Activated naive CD4-positive, alpha-beta T cell treated with anti-CD3 and anti-CD28 coated beads, Interleukin-2, amount 10 ng/mL, durations not matched to agents 7 days and 5 days (primary cell): ENCODE measurements around the gene TOPBP1.

Experiments
- CTCF ChIA-PET: fragments of 350-600 bp; sonication (Branson Sonifier 250); formaldehyde crosslinking; loops from one replicate; lab custom pipeline; 2021; ENCODE audit warnings: antibody characterized with exemption; lab: Charles Lee
- DNase-seq: peaks from one replicate; pipeline ENCODE4 v3.0.0-alpha.2; 2020
- H3K27ac Mint-ChIP-seq: one replicate; pipeline ENCODE4 v1.8.0; 2021; ENCODE audit warnings: mild to moderate bottlenecking, moderate library complexity, mixed read lengths
- H3K27me3 Mint-ChIP-seq: one replicate; pipeline ENCODE4 v1.8.0; 2021; ENCODE audit warnings: mild to moderate bottlenecking, mixed read lengths
- H3K36me3 Mint-ChIP-seq: one replicate; pipeline ENCODE4 v1.8.0; 2021; ENCODE audit warnings: mixed read lengths
- H3K4me1 Mint-ChIP-seq: one replicate; pipeline ENCODE4 v1.8.0; 2021; ENCODE audit warnings: mixed read lengths
- H3K4me3 Mint-ChIP-seq: one replicate; pipeline ENCODE4 v1.8.0; 2021; ENCODE audit warnings: mild to moderate bottlenecking, moderate library complexity, mixed read lengths
- H3K9me3 Mint-ChIP-seq: one replicate; pipeline ENCODE4 v1.8.0; 2021; ENCODE audit warnings: mixed read lengths

Gene TOPBP1

DNA sequence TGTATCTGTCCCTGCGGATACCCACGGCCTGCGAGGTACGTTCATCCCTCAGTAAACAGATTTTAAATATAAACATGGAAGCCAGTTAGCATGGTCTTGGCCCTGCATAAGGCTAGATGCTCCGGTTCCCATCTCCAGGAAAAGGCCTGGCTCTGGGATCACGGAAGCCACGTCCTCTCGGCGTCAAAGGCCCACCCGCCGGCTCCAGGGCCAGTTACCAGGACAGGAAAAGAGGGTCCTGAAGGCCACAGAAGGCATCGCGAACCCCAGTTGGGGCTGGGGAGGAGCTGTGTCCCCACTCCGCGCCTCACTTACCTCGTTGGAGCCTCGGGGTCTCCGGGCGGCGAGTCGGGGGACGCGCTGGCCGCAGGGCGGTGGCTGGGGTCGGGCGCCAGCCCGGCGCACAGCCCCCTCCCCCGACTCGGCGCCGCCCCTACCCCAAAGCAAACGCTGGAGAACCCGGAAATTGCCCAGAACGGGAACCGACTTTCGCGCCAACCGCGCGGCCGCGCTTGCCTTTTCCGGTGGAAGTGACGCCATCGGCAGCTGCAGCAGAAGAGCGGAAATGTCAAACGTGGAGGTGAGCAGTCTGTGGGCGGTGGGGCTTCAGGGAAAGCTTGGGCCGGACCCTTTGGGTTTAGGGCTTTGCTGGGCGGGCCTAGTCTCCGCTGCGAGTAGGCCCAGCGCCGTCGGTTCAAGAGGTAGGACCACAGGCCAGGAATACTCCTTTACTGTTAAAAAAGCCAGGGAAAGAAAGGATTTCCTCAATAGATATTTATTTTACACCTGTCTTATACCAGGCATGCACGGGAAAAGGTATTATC lies at the start of gene TOPBP1:
TOPBP1 (minus strand) TSS at position 488 of the 824 bp plus-strand sequence. CDS start 814 bp downstream, outside the sequence.
- H3K9me3 Mint-ChIP-seq: no peaks in the 10 kb centered on the region
- no peaks in the 10 kb centered on the region for H3K27me3 Mint-ChIP-seq
- DNase-seq: peak; percentile 95
- peaks cover 46% of the 10 kb centered on the region for H3K4me1 Mint-ChIP-seq
- H3K36me3 Mint-ChIP-seq: peaks cover 28% of the 10 kb centered on the region
- CTCF ChIA-PET: no interaction called here
- H3K4me3 Mint-ChIP-seq: peak within 1 kb of the TSS; percentile 99
- H3K27ac Mint-ChIP-seq: peak within 1 kb of the TSS; percentile 99

DNA sequence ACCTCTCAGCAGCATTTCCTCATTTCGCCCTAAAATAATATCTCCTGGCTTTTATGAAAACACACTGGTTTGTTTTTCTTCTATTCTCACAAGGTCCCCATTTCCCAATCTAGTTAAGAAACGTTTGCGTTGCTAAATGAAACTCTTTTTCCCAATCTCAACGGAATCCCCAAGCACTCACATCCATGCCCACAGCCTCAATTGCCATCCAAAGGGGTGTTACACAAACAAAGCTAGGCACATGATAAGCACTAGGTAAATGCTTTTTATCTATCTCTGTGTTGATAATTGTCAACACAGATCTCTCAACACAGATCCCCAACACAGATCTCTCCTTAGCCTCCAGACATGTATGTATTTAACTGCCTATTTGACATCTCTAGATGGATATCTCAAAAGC lies 49.3 kb upstream of the TOPBP1 start:
- Mint-ChIP-seq H3K36me3 (no peaks in the 10 kb centered on the region), H3K4me3 (no peak overlapping the region), H3K27ac (no peak overlapping the region), H3K9me3 (no peaks in the 10 kb centered on the region), H3K4me1 (no peaks in the 10 kb centered on the region), H3K27me3 (peaks cover 20% of the 10 kb centered on the region)
- no peak for DNase-seq
- CTCF ChIA-PET: no interaction called here

- CTCF ChIA-PET: no interaction called here
- no peak overlapping the region for H3K4me3 Mint-ChIP-seq
- H3K27me3 Mint-ChIP-seq: peaks cover 32% of the 10 kb centered on the region
- H3K9me3 Mint-ChIP-seq: no peaks in the 10 kb centered on the region
- DNase-seq: no peak
- H3K36me3 Mint-ChIP-seq: no peaks in the 10 kb centered on the region
- no peaks in the 10 kb centered on the region for H3K4me1 Mint-ChIP-seq
- H3K27ac Mint-ChIP-seq: no peak overlapping the region
Measured at GRCh38 chr3:133709139-133709750, 47.5 kb upstream of the TOPBP1 start.

DNA sequence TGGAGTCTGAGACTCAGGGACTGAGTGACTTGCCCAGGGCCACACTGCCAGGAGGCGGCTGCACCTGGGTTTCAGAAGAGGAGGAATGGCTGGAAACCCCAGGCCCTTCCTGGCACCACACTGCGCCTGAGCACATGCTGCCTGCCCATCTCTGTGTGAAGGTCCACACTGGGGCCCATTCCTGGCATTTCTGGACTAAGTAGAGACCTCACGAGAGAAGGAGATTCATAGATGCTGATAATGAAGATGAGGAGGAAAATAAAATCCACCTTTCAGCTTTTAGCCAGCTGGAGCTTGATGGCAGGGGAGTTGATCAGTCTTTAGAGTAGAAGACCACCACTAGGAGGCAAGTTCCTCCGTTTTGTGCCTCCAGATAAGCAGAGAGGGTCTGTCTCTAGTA lies 44.3 kb upstream of the TOPBP1 start:
- Mint-ChIP-seq H3K4me3 (no peak overlapping the region), H3K4me1 (no peaks in the 10 kb centered on the region), H3K27ac (no peak overlapping the region), H3K27me3 (peaks cover 44% of the 10 kb centered on the region), H3K36me3 (no peaks in the 10 kb centered on the region), H3K9me3 (no peaks in the 10 kb centered on the region)
- CTCF ChIA-PET: no interaction called here
- DNase-seq: no peak

DNA sequence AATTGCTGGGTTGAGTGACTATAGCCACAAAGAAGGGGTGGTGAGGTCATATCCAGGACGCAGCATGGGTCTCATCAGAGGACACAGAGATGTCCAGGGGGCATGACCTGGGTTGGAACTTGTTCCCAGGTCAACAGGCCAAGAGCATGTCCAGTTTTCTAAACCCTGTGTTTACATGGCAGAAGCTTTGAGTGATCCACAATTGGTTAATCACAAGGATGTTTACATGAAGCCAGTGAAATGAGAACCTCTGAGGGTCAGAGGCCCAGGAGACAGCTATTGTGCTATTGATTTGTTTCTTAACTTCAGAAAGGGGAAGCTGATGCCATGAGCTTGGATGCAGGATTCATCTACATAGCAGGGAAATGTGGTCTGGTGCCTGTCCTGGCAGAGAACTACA lies 42.2 kb upstream of the TOPBP1 start:
- Mint-ChIP-seq H3K9me3 (no peaks in the 10 kb centered on the region), H3K4me3 (no peak overlapping the region), H3K36me3 (no peaks in the 10 kb centered on the region), H3K27ac (no peak overlapping the region), H3K4me1 (no peaks in the 10 kb centered on the region), H3K27me3 (peaks cover 38% of the 10 kb centered on the region)
- CTCF ChIA-PET: no interaction called here
- no peak for DNase-seq

- Mint-ChIP-seq H3K4me3 (no peak overlapping the region), H3K27me3 (peaks cover 33% of the 10 kb centered on the region), H3K27ac (no peak overlapping the region), H3K36me3 (no peaks in the 10 kb centered on the region), H3K9me3 (peaks cover 1% of the 10 kb centered on the region), H3K4me1 (no peaks in the 10 kb centered on the region)
- CTCF ChIA-PET: interaction anchor here (0.6 kb wide), 1 partner anchor 447 kb away, joined by 3 read pairs; no protein-coding TSS in a partner anchor
- DNase-seq: no peak
Measured at GRCh38 chr3:133701435-133702358, 40.0 kb upstream of the TOPBP1 start.

DNA sequence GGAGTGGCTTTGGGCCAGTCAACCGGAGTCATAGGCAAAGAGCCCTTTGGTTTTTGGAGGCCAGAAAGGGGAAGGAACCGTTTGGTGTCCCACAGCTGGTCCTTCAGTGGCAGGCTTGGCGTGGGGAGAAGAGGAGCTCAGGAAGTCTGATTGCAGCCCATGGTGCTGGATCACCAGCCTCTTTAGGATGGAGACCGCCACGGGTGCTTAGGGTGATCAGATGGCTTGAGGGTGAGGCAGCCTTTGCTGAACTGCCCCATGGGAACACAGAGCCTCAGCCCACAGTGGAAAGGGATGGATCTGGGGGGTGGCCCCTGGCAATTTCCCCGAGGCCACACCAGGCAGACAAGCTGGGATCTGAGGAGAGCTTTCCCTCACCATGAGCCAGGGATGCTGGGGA lies 38.6 kb upstream of the TOPBP1 start:
- no peak overlapping the region for H3K4me3 Mint-ChIP-seq
- H3K36me3 Mint-ChIP-seq: no peaks in the 10 kb centered on the region
- no peak for DNase-seq
- H3K9me3 Mint-ChIP-seq: peaks cover 1% of the 10 kb centered on the region
- no peak overlapping the region for H3K27ac Mint-ChIP-seq
- H3K27me3 Mint-ChIP-seq: peaks cover 21% of the 10 kb centered on the region
- CTCF ChIA-PET: no interaction called here
- H3K4me1 Mint-ChIP-seq: no peaks in the 10 kb centered on the region

DNA sequence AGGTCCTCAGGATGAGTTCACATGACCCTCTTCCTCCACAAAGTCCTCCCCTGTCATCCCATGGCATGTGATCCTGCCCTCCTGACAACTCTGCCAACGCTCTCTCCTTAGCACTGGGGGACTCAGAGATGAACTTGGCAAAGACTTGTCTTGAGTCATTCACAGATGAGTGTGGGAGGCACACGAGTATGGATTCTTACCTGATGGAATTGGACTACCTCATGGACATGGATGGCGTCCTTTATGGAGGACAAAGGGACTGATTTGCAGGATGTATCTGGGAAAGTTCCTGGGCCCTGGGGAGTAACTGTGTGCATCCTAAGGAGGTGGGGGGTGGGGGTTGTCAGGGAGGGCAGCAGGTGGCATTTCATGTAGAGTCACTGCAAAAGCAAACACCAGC lies 38.2 kb upstream of the TOPBP1 start:
- CTCF ChIA-PET: no interaction called here

GRCh38 chr3:133699467-133699866 lies 37.7 kb upstream of the TOPBP1 start:
- Mint-ChIP-seq H3K4me3 (no peak overlapping the region), H3K9me3 (peaks cover 1% of the 10 kb centered on the region), H3K27ac (no peak overlapping the region), H3K4me1 (no peaks in the 10 kb centered on the region), H3K27me3 (peaks cover 18% of the 10 kb centered on the region), H3K36me3 (no peaks in the 10 kb centered on the region)
- CTCF ChIA-PET: no interaction called here
- no peak for DNase-seq

More for the DNA sequence above, 38.2 kb upstream of the TOPBP1 start:
- H3K9me3 Mint-ChIP-seq: peaks cover 1% of the 10 kb centered on the region
- H3K36me3 Mint-ChIP-seq: no peaks in the 10 kb centered on the region
- H3K27ac Mint-ChIP-seq: no peak overlapping the region
- H3K27me3 Mint-ChIP-seq: peaks cover 20% of the 10 kb centered on the region
- no peak overlapping the region for H3K4me3 Mint-ChIP-seq
- H3K4me1 Mint-ChIP-seq: no peaks in the 10 kb centered on the region
- no peak for DNase-seq

DNA sequence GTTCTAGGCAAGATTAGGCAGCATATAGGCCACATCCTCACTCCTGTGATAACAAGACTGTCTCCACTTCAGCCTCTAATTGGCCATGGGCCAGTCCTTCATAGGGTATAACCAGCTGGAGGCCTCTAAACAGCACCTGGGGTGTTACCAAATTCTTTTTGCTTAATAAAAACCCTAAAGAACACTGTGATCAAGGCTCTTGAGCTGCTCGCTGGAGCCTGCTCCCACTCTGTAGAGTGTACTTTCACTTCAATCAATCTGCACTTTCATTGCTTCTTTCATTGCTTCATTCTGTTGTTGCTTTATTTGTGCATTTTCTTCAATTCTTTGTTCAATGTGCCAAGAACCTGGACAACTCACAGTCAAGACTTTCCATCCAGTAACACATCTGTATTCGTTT lies 36.2 kb upstream of the TOPBP1 start:
- H3K4me3 Mint-ChIP-seq: no peak overlapping the region
- no peaks in the 10 kb centered on the region for H3K4me1 Mint-ChIP-seq
- no peaks in the 10 kb centered on the region for H3K36me3 Mint-ChIP-seq
- no peak for DNase-seq
- H3K9me3 Mint-ChIP-seq: peaks cover 1% of the 10 kb centered on the region
- CTCF ChIA-PET: no interaction called here
- peaks cover 10% of the 10 kb centered on the region for H3K27me3 Mint-ChIP-seq
- no peak overlapping the region for H3K27ac Mint-ChIP-seq

- Mint-ChIP-seq H3K27me3 (peaks cover 11% of the 10 kb centered on the region), H3K9me3 (peaks cover 1% of the 10 kb centered on the region), H3K27ac (no peak overlapping the region), H3K4me1 (no peaks in the 10 kb centered on the region), H3K36me3 (no peaks in the 10 kb centered on the region), H3K4me3 (no peak overlapping the region)
- no peak for DNase-seq
- CTCF ChIA-PET: no interaction called here
Measured at GRCh38 chr3:133695560-133696171, 33.9 kb upstream of the TOPBP1 start.

GRCh38 chr3:133694288-133695268 lies 32.8 kb upstream of the TOPBP1 start:
- CTCF ChIA-PET: no interaction called here
- Mint-ChIP-seq H3K4me3 (no peak overlapping the region), H3K27me3 (peaks cover 7% of the 10 kb centered on the region), H3K4me1 (no peaks in the 10 kb centered on the region), H3K9me3 (peaks cover 1% of the 10 kb centered on the region), H3K27ac (no peak overlapping the region), H3K36me3 (no peaks in the 10 kb centered on the region)
- no peak for DNase-seq

DNA sequence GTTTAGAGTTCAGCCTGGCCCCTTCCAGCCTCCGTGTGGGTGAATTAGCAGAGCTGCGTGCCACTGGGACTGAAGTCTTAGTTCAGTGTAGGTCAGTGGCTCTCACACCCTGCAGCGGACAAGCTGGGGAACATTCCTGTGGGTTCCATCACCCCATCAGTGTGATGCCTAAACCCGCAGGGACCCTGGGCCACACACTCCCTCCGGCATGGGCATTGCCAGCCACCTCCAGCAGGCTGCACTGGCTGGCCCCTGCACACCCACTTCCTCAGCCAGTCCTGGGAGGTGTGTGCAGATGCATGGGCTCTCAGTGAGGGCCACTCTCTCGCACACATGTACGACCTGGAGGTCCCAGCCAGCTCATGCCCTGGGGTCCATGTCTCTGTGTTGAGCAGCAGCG lies 32.1 kb upstream of the TOPBP1 start:
- DNase-seq: no peak
- Mint-ChIP-seq H3K27ac (no peak overlapping the region), H3K27me3 (peaks cover 7% of the 10 kb centered on the region), H3K36me3 (no peaks in the 10 kb centered on the region), H3K9me3 (peaks cover 1% of the 10 kb centered on the region), H3K4me3 (no peak overlapping the region), H3K4me1 (no peaks in the 10 kb centered on the region)
- CTCF ChIA-PET: no interaction called here
